Measurements from ENCODE around the gene FAM236C. TPM values are rescaled to one million over a fixed set of nuclear protein-coding genes. Genes with fewer than 3 reads are reported as not detected.
"Not testable (repeated sequence)": the region's sequence is repeated elsewhere in the genome, so short reads cannot be mapped to it uniquely, and the experiment has no call there.

Gene FAM236C
- total and polyA plus RNA-seq, 10 donors: not detected

- H3K36me3 ChIP-seq; intact Hi-C loops (cut with DNase I; ENCODE audit: low total_unique reads); H3K27me3 ChIP-seq (replicated peaks in 1 of 7); H3K4me1 ChIP-seq; H3K4me3 ChIP-seq; H3K9me3 ChIP-seq; H3K27ac ChIP-seq; DNase-seq: not testable (repeated sequence)
- WGBS, 5 donors: no CpG with 5 or more reads among the region's 9 CpGs
These were observed 47.6 kb downstream of the FAM236C start for GRCh38 chrX:72959971-72960370.

Other genes with a start within 250 kb of the FAM236C start
- 10 to 100 TPM in 2 of 7 donors, 1 to 10 TPM in 5; 5.2 to 12.7 (median 7.8) TPM for gene PHKA1, start 198.3 kb upstream of the FAM236C start, total RNA-seq
- gene PHKA1, start 198.3 kb upstream of the FAM236C start, polyA plus RNA-seq: 1 to 10 TPM in 1 of 3 donors, under 1 TPM in 2; 0.67 to 2.0 (median 0.88) TPM
- gene DMRTC1B, start 135.7 kb upstream of the FAM236C start, total RNA-seq: 1 to 10 TPM in 1 of 7 donors, under 1 TPM in 3, not detected in 3; 0.67 to 1.4 (median 0.83) TPM
- gene DMRTC1B, start 135.7 kb upstream of the FAM236C start, polyA plus RNA-seq: 1 to 10 TPM; 1.9 to 4.2 (median 3.1) TPM
- gene FAM236B, start 130.0 kb upstream of the FAM236C start, total RNA-seq: not detected
- not detected for gene FAM236B, start 130.0 kb upstream of the FAM236C start, polyA plus RNA-seq
- gene FAM236D, start 104.4 kb upstream of the FAM236C start, total RNA-seq: not detected
- gene FAM236D, start 104.4 kb upstream of the FAM236C start, polyA plus RNA-seq: not detected
- not detected for gene FAM236A, start 25.6 kb downstream of the FAM236C start, total RNA-seq
- not detected for gene FAM236A, start 25.6 kb downstream of the FAM236C start, polyA plus RNA-seq
- gene DMRTC1, start 31.2 kb downstream of the FAM236C start, total RNA-seq: under 1 TPM in 2 of 7 donors, not detected in 5; 0.23 to 0.39 TPM
- gene DMRTC1, start 31.2 kb downstream of the FAM236C start, polyA plus RNA-seq: under 1 TPM; 0.11 to 0.41 (median 0.13) TPM
- gene PABPC1L2B, start 90.3 kb downstream of the FAM236C start, total RNA-seq: under 1 TPM in 2 of 7 donors, not detected in 5; 0.20 to 0.54 TPM
- under 1 TPM in 1 of 3 donors, not detected in 2; 0.07 TPM for gene PABPC1L2B, start 90.3 kb downstream of the FAM236C start, polyA plus RNA-seq
- under 1 TPM in 2 of 7 donors, not detected in 5; 0.20 to 0.63 TPM for gene PABPC1L2A, start 166.9 kb downstream of the FAM236C start, total RNA-seq
- not detected for gene PABPC1L2A, start 166.9 kb downstream of the FAM236C start, polyA plus RNA-seq